Panc1 (cell line): Measurements from ENCODE around the gene DUOX1. TPM values are rescaled to one million over a fixed set of nuclear protein-coding genes. Genes with fewer than 3 reads are reported as not detected.

Source experiments
- ATAC-seq: fragments of 200-7000 bp; cut with Tn5 transposase; 2 replicates; pipeline ENCODE4 v1.9.1; 2020; ENCODE audit warnings: mild to moderate bottlenecking, moderate library complexity
- BruUV-seq: library from RNA; stranded (reverse); fragments of 400-500 nt; replicated peaks from 2 replicates; lab custom pipeline; 2021; lab: Mats Ljungman, UMichigan
- CTCF ChIA-PET: fragments of 300-600 bp; sonication (Branson Sonifier 250); formaldehyde crosslinking; loops from one replicate; lab custom pipeline; 2022; ENCODE audit warnings: antibody characterized with exemption; lab: Charles Lee
- POLR2A ChIA-PET: fragments of 300-600 bp; sonication (Branson Sonifier 250); formaldehyde crosslinking; loops from one replicate; lab custom pipeline; 2022; ENCODE audit warnings: antibody characterized with exemption; lab: Charles Lee
- DNase-seq: peaks from one replicate; pipeline ENCODE4 v3.0.0-alpha.2; 2010; ENCODE audit warnings: low read depth, low spot score
- H3K27ac ChIP-seq: 2 replicates; pipeline ENCODE4 v1.5.1; 2011; ENCODE audit warnings: mild to moderate bottlenecking, low read length, inconsistent platforms
- H3K27me3 ChIP-seq: fragments of 200-500 bp; sonication (Bioruptor generic); 2 replicates; pipeline ENCODE4 v1.6.0; 2014; ENCODE audit warnings: low read length, inconsistent platforms; ENCODE audit not compliant: control insufficient read depth, insufficient read depth
- H3K36me3 ChIP-seq: fragments of 200-500 bp; sonication (Bioruptor generic); 2 replicates; pipeline ENCODE4 v1.5.1; 2014; ENCODE audit warnings: inconsistent platforms, mild to moderate bottlenecking, low read length, moderate library complexity; ENCODE audit not compliant: control insufficient read depth, insufficient read depth
- H3K4me1 ChIP-seq: 2 replicates; pipeline ENCODE4 v1.5.1; 2011; ENCODE audit warnings: inconsistent platforms, mild to moderate bottlenecking, low read length, moderate library complexity; ENCODE audit not compliant: control insufficient read depth, insufficient read depth
- H3K4me3 ChIP-seq, 2 experiments: 2 replicates each; pipeline ENCODE4 v1.5.1; 2011 to 2012; ENCODE audit warnings: low read depth in 2 of 2, low read length in 2 of 2, mild to moderate bottlenecking in 2 of 2, inconsistent platforms in 1 of 2, moderate library complexity in 1 of 2
- H3K9me3 ChIP-seq: fragments of 200-500 bp; sonication (Bioruptor generic); 2 replicates; pipeline ENCODE4 v1.5.1; 2014; ENCODE audit warnings: low read depth, mild to moderate bottlenecking, inconsistent platforms, low read length, moderate library complexity; ENCODE audit not compliant: control insufficient read depth, insufficient read depth
- POLR2AphosphoS5 ChIP-seq: IDR thresholded peaks from 2 replicates; pipeline ENCODE4 v1.6.1; 2012; ENCODE audit warnings: mild to moderate bottlenecking, low read depth, low read length, moderate library complexity
- REST ChIP-seq, 2 experiments: IDR thresholded peaks; 2 replicates each; pipeline ENCODE4 v1.6.1; 2011 to 2012; ENCODE audit warnings: low read depth in 2 of 2, control low read depth in 1 of 2, low read length in 1 of 2, mild to moderate bottlenecking in 1 of 2, moderate library complexity in 1 of 2; ENCODE audit not compliant: insufficient read depth in 1 of 2
- SIN3A ChIP-seq: IDR thresholded peaks from 2 replicates; pipeline ENCODE4 v1.6.1; 2012; ENCODE audit warnings: low read depth, mild to moderate bottlenecking, low read length, moderate library complexity, borderline replicate concordance; ENCODE audit not compliant: insufficient read depth
- TCF7L2 ChIP-seq: IDR thresholded peaks from 2 replicates; pipeline ENCODE4 v1.6.1; 2011; ENCODE audit warnings: mild to moderate bottlenecking, low read depth, low read length, inconsistent platforms
- in situ Hi-C: cut with HindIII; loops from 2 replicates; pipeline ENCODE4 v1.10.0; 2016; ENCODE audit warnings: low sequenced_read_pairs, low pct_unique_long_range_greater_than_20kb
- intact Hi-C: fragments of 100-400 bp; cut with micrococcal nuclease; formaldehyde crosslinking; loops from one replicate; pipeline ENCODE4 v1.10.0; 2022; ENCODE audit not compliant: unreplicated experiment
- total RNA-seq: library from RNA; stranded (reverse); gene quantifications from one replicate; pipeline ENCODE4 v1.2.1, GENCODE V29; 2021; ENCODE audit not compliant: unreplicated experiment
- TF ChIP-seq, protein P1 (sequence below): fragments of 450-650 bp; IDR thresholded peaks from 2 replicates; pipeline ENCODE4 v1.5.1; 2017; ENCODE audit warnings: mild to moderate bottlenecking

The DUOX1 gene
- total RNA-seq, 1 experiment from 2014 or later, result 0.31 TPM

GRCh38 chr15:45093013-45093412 is 36.8 kb upstream of the DUOX1 start:
- no TSS peak for BruUV-seq
- Histone ChIP-seq H3K27me3 (peaks cover 9% of the 10 kb centered on the region), H3K4me3 (no peak overlapping the region), H3K9me3 (no peaks in the 10 kb centered on the region), H3K27ac (no peak overlapping the region), H3K36me3 (no peaks in the 10 kb centered on the region), H3K4me1 (no peaks in the 10 kb centered on the region)
- ATAC-seq (no peak), DNase-seq (no peak)
- intact Hi-C loops, result no loop called here
- ChIA-PET CTCF (no interaction called here), POLR2A (no interaction called here)
- in situ Hi-C loops, result no loop called here
- TF ChIP-seq, protein P1, sequence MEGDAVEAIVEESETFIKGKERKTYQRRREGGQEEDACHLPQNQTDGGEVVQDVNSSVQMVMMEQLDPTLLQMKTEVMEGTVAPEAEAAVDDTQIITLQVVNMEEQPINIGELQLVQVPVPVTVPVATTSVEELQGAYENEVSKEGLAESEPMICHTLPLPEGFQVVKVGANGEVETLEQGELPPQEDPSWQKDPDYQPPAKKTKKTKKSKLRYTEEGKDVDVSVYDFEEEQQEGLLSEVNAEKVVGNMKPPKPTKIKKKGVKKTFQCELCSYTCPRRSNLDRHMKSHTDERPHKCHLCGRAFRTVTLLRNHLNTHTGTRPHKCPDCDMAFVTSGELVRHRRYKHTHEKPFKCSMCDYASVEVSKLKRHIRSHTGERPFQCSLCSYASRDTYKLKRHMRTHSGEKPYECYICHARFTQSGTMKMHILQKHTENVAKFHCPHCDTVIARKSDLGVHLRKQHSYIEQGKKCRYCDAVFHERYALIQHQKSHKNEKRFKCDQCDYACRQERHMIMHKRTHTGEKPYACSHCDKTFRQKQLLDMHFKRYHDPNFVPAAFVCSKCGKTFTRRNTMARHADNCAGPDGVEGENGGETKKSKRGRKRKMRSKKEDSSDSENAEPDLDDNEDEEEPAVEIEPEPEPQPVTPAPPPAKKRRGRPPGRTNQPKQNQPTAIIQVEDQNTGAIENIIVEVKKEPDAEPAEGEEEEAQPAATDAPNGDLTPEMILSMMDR, result no peak
- TF ChIP-seq REST (IDR thresholded peaks at IDR 0.05; ENCODE audit: insufficient read depth in 1 of 2, low read depth in 2 of 2, low read length in 1 of 2), result no peak
- no peak for TF ChIP-seq POLR2AphosphoS5
- TF ChIP-seq SIN3A, result no peak
- TF ChIP-seq TCF7L2, result no peak

DNA sequence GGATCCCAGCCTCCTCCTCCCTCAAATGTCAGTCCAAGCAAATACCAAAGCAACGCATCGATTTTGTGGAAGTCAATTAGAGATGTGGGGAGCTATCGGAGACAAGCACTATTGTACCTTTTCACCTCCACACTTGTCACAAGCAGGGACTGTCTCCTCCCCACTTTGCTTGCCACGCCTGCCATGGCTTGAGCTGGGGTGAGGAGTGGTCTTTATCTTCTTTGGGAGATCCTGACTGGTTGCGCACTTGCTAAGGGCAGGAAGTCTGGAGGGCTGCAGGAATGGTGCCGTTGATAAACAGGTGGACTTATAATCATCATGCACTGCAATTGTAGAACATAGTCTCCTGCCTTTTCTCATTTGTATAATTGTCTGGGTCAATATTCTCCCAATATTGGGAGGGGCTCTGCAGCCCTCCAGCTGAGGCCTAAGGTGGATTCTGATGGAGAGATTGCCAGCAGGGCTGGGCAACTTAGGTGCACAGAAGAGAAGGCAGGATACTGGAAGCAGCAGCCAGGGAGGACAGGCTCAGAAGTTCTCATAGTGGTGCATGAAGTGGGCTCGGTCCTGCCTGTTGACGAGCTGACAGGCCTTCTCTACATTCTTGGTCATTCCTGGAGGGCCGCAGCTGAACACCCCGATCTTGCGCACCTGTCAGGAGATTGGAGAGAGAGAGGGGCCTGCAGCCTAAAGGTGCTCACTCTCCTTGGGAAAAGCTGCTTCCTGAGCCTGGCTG is 36.0 kb upstream of the DUOX1 start:
- ATAC-seq, result 0 out of 2 replicates have a peak, but pooled peaks have one; percentile 9
- ChIA-PET CTCF (no interaction called here), POLR2A (no interaction called here)
- in situ Hi-C loops, result no loop called here
- no peak for DNase-seq
- Histone ChIP-seq H3K4me1 (no peaks in the 10 kb centered on the region), H3K27me3 (peaks cover 9% of the 10 kb centered on the region), H3K4me3 (no peak overlapping the region), H3K36me3 (no peaks in the 10 kb centered on the region), H3K9me3 (no peaks in the 10 kb centered on the region), H3K27ac (no peak overlapping the region)
- TF ChIP-seq TCF7L2 (no peak), REST (IDR thresholded peaks at IDR 0.05; ENCODE audit: insufficient read depth in 1 of 2, low read depth in 2 of 2, low read length in 1 of 2) (no peak), POLR2AphosphoS5 (no peak), SIN3A (no peak)
- TF ChIP-seq, protein P1, result no peak
- intact Hi-C loops, result no loop called here
- no TSS peak for BruUV-seq
